Measurements from ENCODE around the gene CFAP100. TPM values are rescaled to one million over a fixed set of nuclear protein-coding genes. Genes with fewer than 3 reads are reported as not detected.

The CFAP100 gene
- total and polyA plus RNA-seq, 12 donors: not detected

DNA sequence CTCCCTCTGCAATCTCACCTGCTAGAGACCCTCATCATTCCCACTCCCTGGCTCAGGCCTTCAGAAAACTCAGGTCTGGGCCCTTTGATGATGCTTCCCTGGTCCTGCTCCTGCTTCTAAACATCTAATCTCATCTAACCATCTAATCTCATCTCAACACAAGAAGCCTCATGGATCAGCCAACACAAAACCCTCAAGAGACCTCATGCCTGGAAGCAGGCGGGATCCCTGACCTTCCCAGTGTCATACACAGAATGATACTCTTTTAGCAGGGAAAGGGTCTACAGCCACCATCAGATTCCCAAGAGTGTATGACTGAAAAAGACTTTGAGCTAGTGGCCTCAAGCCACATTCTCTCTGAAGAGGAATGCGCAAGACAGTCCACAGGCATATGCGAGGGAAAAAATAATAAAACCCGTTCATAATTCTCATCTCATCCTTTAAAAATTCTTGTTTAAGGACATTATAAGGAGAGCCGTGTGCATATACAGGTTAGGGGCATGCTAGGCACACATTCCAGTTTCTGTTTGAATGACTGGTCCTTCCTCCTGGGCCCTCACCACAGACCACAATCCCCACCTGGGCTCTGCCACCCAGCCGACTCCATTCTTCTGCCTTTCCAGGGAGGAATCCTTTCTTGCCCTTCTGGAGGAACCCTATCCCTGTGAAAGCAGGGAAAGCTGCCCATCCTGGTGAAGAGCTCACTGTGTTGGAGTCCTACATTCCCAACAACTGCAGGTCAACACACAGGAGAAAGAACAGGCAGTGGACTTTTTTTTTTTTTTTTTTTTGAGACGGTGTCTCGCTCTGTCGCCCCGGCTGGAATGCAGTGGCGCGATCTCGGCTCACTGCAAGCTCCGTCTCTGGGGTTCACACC lies 78.8 kb downstream of the CFAP100 start:
- Histone ChIP-seq H3K27me3 (no peaks in the 10 kb centered on the region), H3K4me1 (peaks cover 34 to 65% (median 49%) of the 10 kb centered on the region in 9 donors), H3K4me3 (peak overlapping the region in 8 of 10 donors; percentile 70 to 88 (median 78)), H3K27ac (peak overlapping the region in 2 of 10 donors; percentile 39 to 70), H3K36me3 (peaks cover 0 to 36% (median 22%) of the 10 kb centered on the region in 9 donors), H3K9me3 (no peaks in the 10 kb centered on the region)
- WGBS, 2 donors: 55 to 70% methylated on average over 12 to 14 of the region's 14 CpGs
- ATAC-seq (no peak), DNase-seq (no peak)
- intact Hi-C loops (cut with DNase I): loop anchor here in 4 of 10 donors (2.0 to 10.0 kb wide), 4 partner anchors 117 to 229 kb away; partner anchors contain the start of gene KLF15 (in 1 of the 4)
- TF ChIP-seq CTCF (IDR thresholded peaks at IDR 0.05): no peak

GRCh38 chr3:126474498-126475412 lies 80.0 kb downstream of the CFAP100 start:
- H3K9me3 ChIP-seq: no peaks in the 10 kb centered on the region
- WGBS, 2 donors: 6 to 7% methylated on average over 68 to 72 of the region's 72 CpGs
- DNase-seq (peak; percentile 44 to 46), ATAC-seq (peak in 3 of 8 donors; percentile 3 to 34 (median 4))
- intact Hi-C loops (cut with DNase I): loop anchor here in 4 of 10 donors (2.0 to 10.0 kb wide), 4 partner anchors 118 to 230 kb away; partner anchors contain the start of gene KLF15 (in 1 of the 4)
- H3K27me3 ChIP-seq: no peaks in the 10 kb centered on the region
- H3K27ac ChIP-seq: peak overlapping the region; percentile 83 to 99 (median 92)
- H3K4me1 ChIP-seq: peaks cover 28 to 52% (median 43%) of the 10 kb centered on the region in 9 donors
- H3K4me3 ChIP-seq: peak overlapping the region; percentile 62 to 95 (median 78)
- no peak for TF ChIP-seq CTCF (IDR thresholded peaks at IDR 0.05)
- peaks cover 0 to 24% (median 15%) of the 10 kb centered on the region in 9 donors for H3K36me3 ChIP-seq

DNA sequence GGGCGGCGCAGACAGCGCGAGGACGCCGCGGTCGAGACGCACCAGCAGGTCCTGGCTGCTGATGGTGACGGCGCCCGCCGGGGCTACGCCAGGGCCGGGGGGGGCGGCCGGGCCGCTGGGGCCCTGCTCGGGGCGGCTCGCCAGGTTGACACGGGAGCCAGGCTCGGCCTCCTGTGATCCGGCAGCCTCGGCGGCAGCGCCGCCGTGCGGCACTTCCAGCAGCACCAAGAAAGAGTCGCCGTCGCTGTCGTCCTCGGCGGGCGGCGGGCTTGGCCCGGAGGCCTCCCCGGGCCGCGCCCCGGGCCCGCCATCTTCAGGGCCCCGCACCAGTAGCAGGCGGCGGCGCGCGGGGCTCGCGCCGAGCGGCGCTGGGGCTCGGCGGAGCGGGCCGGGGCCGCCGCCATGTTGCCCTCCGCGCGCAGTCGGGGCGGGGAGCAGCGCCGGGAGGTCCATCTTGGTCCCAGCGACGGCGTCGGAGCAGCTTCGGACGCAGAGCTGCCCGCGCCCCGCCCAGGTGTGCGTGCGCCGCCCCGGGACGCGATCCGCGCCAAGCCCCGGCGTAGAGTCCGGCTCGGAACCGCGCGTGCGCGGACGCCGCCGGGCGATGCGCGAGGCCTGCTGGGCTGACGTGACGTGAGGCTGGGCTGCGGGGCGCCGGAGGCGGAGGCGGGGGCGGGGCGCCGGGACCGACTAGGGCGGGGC lies 80.9 kb downstream of the CFAP100 start, which contains the start of gene ZXDC:
Gene ZXDC (minus strand): TSS at position 479 of the 702 bp plus-strand sequence. CDS start 26 bp downstream, at position 453.
- DNase-seq (peak; percentile 92 to 97), ATAC-seq (peak; percentile 86 to 96 (median 93))
- WGBS, 2 donors: 1% methylated on average over 88 to 110 of the region's 112 CpGs
- peak within 1 kb of the TSS; percentile 83 to 99 (median 92) for H3K27ac ChIP-seq
- no peaks in the 10 kb centered on the region for H3K9me3 ChIP-seq
- peaks cover 28 to 51% (median 43%) of the 10 kb centered on the region in 9 donors for H3K4me1 ChIP-seq
- peak within 1 kb of the TSS; percentile 62 to 95 (median 80) for H3K4me3 ChIP-seq
- intact Hi-C loops (cut with DNase I): loop anchor here in 4 of 10 donors (2.0 to 10.0 kb wide), 4 partner anchors 119 to 231 kb away; partner anchors contain the start of gene KLF15 (in 1 of the 4)
- peak in 7 of 9 donors; percentile 26 to 74 (median 52) for TF ChIP-seq CTCF (IDR thresholded peaks at IDR 0.05)
- no peaks in the 10 kb centered on the region for H3K27me3 ChIP-seq
- peaks cover 0 to 16% (median 9%) of the 10 kb centered on the region in 9 donors for H3K36me3 ChIP-seq
